ENCODE results near the gene ARHGAP4. TPM values are rescaled to one million over a fixed set of nuclear protein-coding genes. Genes with fewer than 3 reads are reported as not detected.

ARHGAP4 gene
- total and polyA plus RNA-seq, 2 donors (not counting 1 experiment from before 2014, with no cell fraction given): 0.51 to 1.5 TPM

- no peak overlapping the region for H3K4me2 ChIP-seq (ENCODE audit: extremely low read depth, insufficient read depth, low read length)
- no peak overlapping the region for H3K9ac ChIP-seq (ENCODE audit: insufficient read depth, low read length)
- H3K4me3 ChIP-seq (replicated peaks in 1 of 4; ENCODE audit: control extremely low read depth in 1 of 4, insufficient read depth in 1 of 4, low read depth in 3 of 4, low read length in 4 of 4): no peak overlapping the region
- H4K20me1 ChIP-seq (ENCODE audit: control insufficient read depth, extremely low read depth, insufficient read depth, low read length): no peaks in the 10 kb centered on the region
- no peaks in the 10 kb centered on the region for H3K27me3 ChIP-seq (ENCODE audit: control insufficient read depth, insufficient read depth, low read length)
- no peak for TF ChIP-seq CTCF (conservative IDR thresholded peaks at IDR 0.05 in 1 of 2, IDR thresholded peaks at IDR 0.05 in 1 of 2; ENCODE audit: low read depth in 1 of 2, low read length in 2 of 2)
- TF ChIP-seq EZH2 (IDR thresholded peaks at IDR 0.05; ENCODE audit: low read length, missing control alignments): no peak
- H2AFZ ChIP-seq (ENCODE audit: low read length): no peak overlapping the region
- H3K4me1 ChIP-seq (ENCODE audit: control insufficient read depth, extremely low read depth, insufficient read depth, low read length): no peaks in the 10 kb centered on the region
- no peak overlapping the region for H3K27ac ChIP-seq (ENCODE audit: insufficient read depth, low read length)
- no peaks in the 10 kb centered on the region for H3K79me2 ChIP-seq (ENCODE audit: control insufficient read depth, insufficient read depth, low read length)
- DNase-seq (ENCODE audit: low read depth in 2 of 2): no peak
- no peaks in the 10 kb centered on the region for H3K36me3 ChIP-seq (ENCODE audit: control insufficient read depth, insufficient read depth, low read length)
- no peaks in the 10 kb centered on the region for H3K9me3 ChIP-seq (ENCODE audit: control insufficient read depth, insufficient read depth, low read depth, low read length)
Observed at GRCh38 chrX:153861151-153861550, 64.9 kb downstream of the ARHGAP4 start.

Other genes starting within 250 kb of the ARHGAP4 start
- gene SLC6A8, start 238.3 kb downstream of the ARHGAP4 start, total RNA-seq: 9.8 and 11.1 TPM in 2 replicates
- gene SLC6A8, start 238.3 kb downstream of the ARHGAP4 start, polyA plus RNA-seq: 7.7 and 13.2 TPM in 2 replicates
- gene BCAP31, start 201.9 kb downstream of the ARHGAP4 start, total RNA-seq: 94.8 and 133 TPM in 2 replicates
- 94.0 and 114 TPM in 2 replicates for gene BCAP31, start 201.9 kb downstream of the ARHGAP4 start, polyA plus RNA-seq
- 6.9 and 12.7 TPM in 2 replicates for gene ABCD1, start 201.4 kb downstream of the ARHGAP4 start, total RNA-seq
- gene ABCD1, start 201.4 kb downstream of the ARHGAP4 start, polyA plus RNA-seq: 4.0 and 4.6 TPM in 2 replicates
- 1.0 and 4.3 TPM in 2 replicates for gene PLXNB3, start 162.0 kb downstream of the ARHGAP4 start, total RNA-seq
- gene PLXNB3, start 162.0 kb downstream of the ARHGAP4 start, polyA plus RNA-seq: 1.6 and 1.9 TPM in 2 replicates
- gene SRPK3, start 145.2 kb downstream of the ARHGAP4 start, total RNA-seq: 0.51 and 0.83 TPM in 2 replicates
- 0.15 and 0.40 TPM in 2 replicates for gene SRPK3, start 145.2 kb downstream of the ARHGAP4 start, polyA plus RNA-seq
- gene IDH3G, start 131.9 kb downstream of the ARHGAP4 start, total RNA-seq: 37.8 and 44.6 TPM in 2 replicates
- gene IDH3G, start 131.9 kb downstream of the ARHGAP4 start, polyA plus RNA-seq: 55.7 and 72.2 TPM in 2 replicates
- gene SSR4, start 131.6 kb downstream of the ARHGAP4 start, total RNA-seq: 144 and 147 TPM in 2 replicates
- gene SSR4, start 131.6 kb downstream of the ARHGAP4 start, polyA plus RNA-seq: 141 and 182 TPM in 2 replicates
- gene PDZD4, start 95.7 kb downstream of the ARHGAP4 start, total RNA-seq: under 0.01 and 0.26 TPM in 2 replicates
- 0.01 and 0.10 TPM in 2 replicates for gene PDZD4, start 95.7 kb downstream of the ARHGAP4 start, polyA plus RNA-seq
- under 0.01 and 0.99 TPM in 2 replicates for gene L1CAM, start 40.1 kb downstream of the ARHGAP4 start, total RNA-seq
- gene L1CAM, start 40.1 kb downstream of the ARHGAP4 start, polyA plus RNA-seq: 1.2 and 1.7 TPM in 2 replicates
- gene AVPR2, start 21.6 kb downstream of the ARHGAP4 start, total RNA-seq: not detected in 2 replicates
- not detected in 2 replicates for gene AVPR2, start 21.6 kb downstream of the ARHGAP4 start, polyA plus RNA-seq
- 31.6 and 37.0 TPM in 2 replicates for gene NAA10, start 8.8 kb upstream of the ARHGAP4 start, total RNA-seq
- 66.2 and 115 TPM in 2 replicates for gene NAA10, start 8.8 kb upstream of the ARHGAP4 start, polyA plus RNA-seq
- gene RENBP, start 18.4 kb upstream of the ARHGAP4 start, total RNA-seq: 5.4 and 8.8 TPM in 2 replicates
- 0.90 and 0.92 TPM in 2 replicates for gene RENBP, start 18.4 kb upstream of the ARHGAP4 start, polyA plus RNA-seq
- 7.4 and 10.2 TPM in 2 replicates for gene HCFC1, start 45.6 kb upstream of the ARHGAP4 start, total RNA-seq
- gene HCFC1, start 45.6 kb upstream of the ARHGAP4 start, polyA plus RNA-seq: 3.0 and 6.7 TPM in 2 replicates
- 6.4 and 8.3 TPM in 2 replicates for gene TMEM187, start 46.5 kb upstream of the ARHGAP4 start, total RNA-seq
- gene TMEM187, start 46.5 kb upstream of the ARHGAP4 start, polyA plus RNA-seq: 4.6 and 4.7 TPM in 2 replicates
- gene IRAK1, start 93.6 kb upstream of the ARHGAP4 start, total RNA-seq: 61.1 and 65.9 TPM in 2 replicates
- 25.9 and 48.1 TPM in 2 replicates for gene IRAK1, start 93.6 kb upstream of the ARHGAP4 start, polyA plus RNA-seq
- 15.4 and 24.9 TPM in 2 replicates for gene MECP2, start 171.5 kb upstream of the ARHGAP4 start, total RNA-seq
- gene MECP2, start 171.5 kb upstream of the ARHGAP4 start, polyA plus RNA-seq: 11.5 and 11.6 TPM in 2 replicates
- gene OPN1LW, start 218.0 kb upstream of the ARHGAP4 start, total RNA-seq: not detected in 2 replicates
- gene OPN1LW, start 218.0 kb upstream of the ARHGAP4 start, polyA plus RNA-seq: not detected in 2 replicates

Measured in fibroblast of lung (primary cell).